Heart left ventricle (tissue), 13 donors: ENCODE results near the gene ERRFI1.

ENCODE experiments used
- CTCF ChIP-seq, 12 donors: fragments of 200-600 bp; sonication (generic) in 4 of 12; IDR thresholded peaks; one replicate each; pipeline versions ENCODE4 v1.5.0 to v1.8.0; 2018 to 2022; ENCODE audit warnings: antibody characterized with exemption in 12 of 12, mild to moderate bottlenecking in 5 of 12
- POLR2A ChIP-seq, 2 donors: fragments of 450-650 bp; IDR thresholded peaks; one replicate each; pipeline ENCODE4 v1.6.1; 2017; ENCODE audit warnings: antibody characterized with exemption in 2 of 2, mild to moderate bottlenecking in 2 of 2, moderate library complexity in 2 of 2
- donor health status: ischemic (EF 13 %, LVEDD 7.1; RV severe dilation, severe dysfunction).
- donor health status: DM: no; HTN: yes; CAD: no.
- donor health status: DM: no; HTN: no; CAD: no.
- donor health status: ischemic (EF 25% LVEDD 6.9; RV normal size, moderate dysfunction).
- donor health status: ischemic (EF 25% LVEDD 5.7; RV mildly dilated, moderate dysfunction).
- donor health status: ischemic (EF 35%, LVEDD 5.7; RV mildly dilated, moderate dysfunction).
- donor health status: nonischemic (EF 11% LVEDD 7.7; RV severe dilation, severe dysfunction).
- donor health status: DM: yes; HTN: yes; CAD: no.
- donor health status: PGD.
- donor health status: ischemic (EF 29% LVEDD 5.4; RV normal size, mild dysfunction).
- donor health status: nonischemic (EF 23%, LVEDD 6.1; RV moderate dilation, normal function).

GRCh38 chr1:7992885-7993284 lies 33.2 kb downstream of the ERRFI1 start:
- TF ChIP-seq POLR2A (IDR thresholded peaks at IDR 0.05) (no peak), CTCF (IDR thresholded peaks at IDR 0.05) (no peak)
